ENCODE results near the gene NEU1. TPM values are rescaled to one million over a fixed set of nuclear protein-coding genes. Genes with fewer than 3 reads are reported as not detected.
"Not testable (repeated sequence)": the region's sequence is repeated elsewhere in the genome, so short reads cannot be mapped to it uniquely, and the experiment has no call there.

NEU1 gene
- total RNA-seq, 1 experiment from 2014 or later = 15.1 TPM

- TF ChIP-seq YY1 (IDR thresholded peaks at IDR 0.05; ENCODE audit: extremely low read depth, insufficient replicate concordance, low read depth, low read length) (no peak), ZFX (IDR thresholded peaks at IDR 0.05) (no peak), ZNF274 (IDR thresholded peaks at IDR 0.05; ENCODE audit: low read depth, low read length) (no peak), EZH2phosphoT487 (IDR thresholded peaks at IDR 0.05; ENCODE audit: borderline replicate concordance) (no peak), JUND (IDR thresholded peaks at IDR 0.05) (no peak), REST (IDR thresholded peaks at IDR 0.05; ENCODE audit: low read depth) (no peak), CTCF (IDR thresholded peaks at IDR 0.05 in 2 of 3, conservative IDR thresholded peaks at IDR 0.05 in 1 of 3; ENCODE audit: borderline replicate concordance in 1 of 3, insufficient read depth in 1 of 3, low read depth in 2 of 3, low read length in 2 of 3) (no peak), MAX (IDR thresholded peaks at IDR 0.05) (no peak), ZBTB33 (IDR thresholded peaks at IDR 0.05; ENCODE audit: extremely low read depth, insufficient replicate concordance, low read length) (no peak)
- ChIA-PET RAD21 (ENCODE audit: low non-redundant PET in 1 of 2, low total read pairs in 2 of 2, uncharacterized antibody in 2 of 2, unreplicated experiment in 2 of 2) (no interaction called here), POLR2A (interaction anchor here (1.1 to 1.3 kb wide), 2 partner anchors 19 to 37 kb away, joined by 3 to 5 read pairs; partner anchors contain the start of genes LSM2 and NEU1), CTCF (interaction anchor here (1.2 kb wide), 1 partner anchor 34 kb away, joined by 3 read pairs; no protein-coding TSS in a partner anchor)
- no peaks in the 10 kb centered on the region; a peak in 1 of 4 replicates for H3K36me3 ChIP-seq (ENCODE audit: control insufficient read depth in 1 of 2, insufficient read depth in 2 of 2, low read length in 2 of 2)
- peak overlapping the region; percentile 94 for H3K27ac ChIP-seq (ENCODE audit: low read depth, low read length)
- no peaks in the 10 kb centered on the region for H3K27me3 ChIP-seq (ENCODE audit: insufficient read depth, low read length)
- DNase-seq (ENCODE audit: low read depth, low spot score) (no peak), ATAC-seq (no peak)
- peak overlapping the region; percentile 70 for H3K9ac ChIP-seq (ENCODE audit: low read length)
- H4K20me1 ChIP-seq (ENCODE audit: insufficient read depth) = peaks cover 4% of the 10 kb centered on the region; the same call in 1 of the 2 replicates
- H3K9me2 ChIP-seq (ENCODE audit: insufficient read depth) = no peaks in the 10 kb centered on the region
- no peaks in the 10 kb centered on the region for H3K9me3 ChIP-seq (ENCODE audit: control insufficient read depth in 1 of 2, insufficient read depth in 1 of 2, low read depth in 1 of 2, low read length in 2 of 2)
- H3K4me1 ChIP-seq (ENCODE audit: control insufficient read depth in 1 of 2, insufficient read depth in 2 of 2, low read length in 2 of 2) = peaks cover 47 to 73% of the 10 kb centered on the region in 2 experiments
- peak overlapping the region; percentile 77 for H3K4me2 ChIP-seq (ENCODE audit: low read length)
- peaks cover 16% of the 10 kb centered on the region for H3K79me2 ChIP-seq (ENCODE audit: insufficient read depth, low read length)
- peak overlapping the region; percentile 3 to 71; a peak in 2 of 4 replicates for H3K4me3 ChIP-seq (replicated peaks in 1 of 2; ENCODE audit: low read depth in 1 of 2, low read length in 2 of 2)
- H2AFZ ChIP-seq (ENCODE audit: low read depth, low read length, poor library complexity, severe bottlenecking) = no peak overlapping the region
- BruUV-seq (replicated peaks) = no TSS peak
- intact Hi-C loops (cut with micrococcal nuclease) = no loop called here
Measured at GRCh38 chr6:31825553-31825952, 37.1 kb downstream of the NEU1 start.

GRCh38 chr6:31823592-31824196, 38.9 kb downstream of the NEU1 start:
- intact Hi-C loops (cut with micrococcal nuclease); H3K79me2 ChIP-seq (ENCODE audit: insufficient read depth, low read length); CTCF ChIA-PET; BruUV-seq (replicated peaks); H4K20me1 ChIP-seq (ENCODE audit: insufficient read depth); H2AFZ ChIP-seq (ENCODE audit: low read depth, low read length, poor library complexity, severe bottlenecking); H3K36me3 ChIP-seq (ENCODE audit: control insufficient read depth in 1 of 2, insufficient read depth in 2 of 2, low read length in 2 of 2); H3K9me3 ChIP-seq (ENCODE audit: control insufficient read depth in 1 of 2, insufficient read depth in 1 of 2, low read depth in 1 of 2, low read length in 2 of 2); RAD21 ChIA-PET (ENCODE audit: low non-redundant PET in 1 of 2, low total read pairs in 2 of 2, uncharacterized antibody in 2 of 2, unreplicated experiment in 2 of 2); H3K27me3 ChIP-seq (ENCODE audit: insufficient read depth, low read length); ATAC-seq; DNase-seq (ENCODE audit: low read depth, low spot score); H3K4me3 ChIP-seq (replicated peaks in 1 of 2; ENCODE audit: low read depth in 1 of 2, low read length in 2 of 2); H3K9me2 ChIP-seq (ENCODE audit: insufficient read depth): not testable (repeated sequence)
- Histone ChIP-seq H3K4me1 (ENCODE audit: control insufficient read depth in 1 of 2, insufficient read depth in 2 of 2, low read length in 2 of 2) (peaks cover 55 to 69% of the 10 kb centered on the region in 2 experiments), H3K27ac (ENCODE audit: low read depth, low read length) (peak overlapping the region; percentile 94), H3K4me2 (ENCODE audit: low read length) (peak overlapping the region; percentile 77), H3K9ac (ENCODE audit: low read length) (peak overlapping the region; percentile 30; the same call in 1 of the 2 replicates)
- POLR2A ChIA-PET = interaction anchor here (2.0 to 4.9 kb wide), 2 partner anchors 16 to 85 kb away, joined by 5 to 19 read pairs; partner anchors contain the start of genes LSM2 and MSH5

Data from HCT116 (cell line).